ENCODE data around the gene FBXO5. TPM values are rescaled to one million over a fixed set of nuclear protein-coding genes. Genes with fewer than 3 reads are reported as not detected.
"Not testable (repeated sequence)": the region's sequence is repeated elsewhere in the genome, so short reads cannot be mapped to it uniquely, and the experiment has no call there.

Gene FBXO5
- total RNA-seq, 1 experiment from 2014 or later: 67.9 TPM

GRCh38 chr6:153002613-153003365 is 19.9 kb upstream of the FBXO5 start, which contains the start of gene MTRF1L:
MTRF1L (minus strand) TSS chr6:153002709; CDS start chr6:153002685, 24 bp downstream.
- ChIA-PET CTCF (no interaction called here), POLR2A (ENCODE audit: low non-redundant PET) (no interaction called here)
- Histone ChIP-seq H3K4me3 (ENCODE audit: low read depth, low read length, poor library complexity, severe bottlenecking) (peak within 1 kb of the TSS; percentile 84), H3K27ac (ENCODE audit: low read depth, low read length, poor library complexity, severe bottlenecking) (peak within 1 kb of the TSS; percentile 83), H3K4me1 (ENCODE audit: insufficient read depth, low read length, poor library complexity, severe bottlenecking) (peaks cover 14% of the 10 kb centered on the region), H3K9me3 (ENCODE audit: low read depth, low read length, poor library complexity, severe bottlenecking) (no peaks in the 10 kb centered on the region), H3K27me3 (replicated peaks; ENCODE audit: insufficient read depth, low read depth, low read length, poor library complexity) (no peaks in the 10 kb centered on the region), H3K36me3 (ENCODE audit: insufficient read depth, low read length, poor library complexity, severe bottlenecking) (peaks cover 8% of the 10 kb centered on the region)
- TF ChIP-seq CTCF (conservative IDR thresholded peaks at IDR 0.05; ENCODE audit: low read depth, low read length) (no peak), EZH2 (IDR thresholded peaks at IDR 0.05; ENCODE audit: borderline replicate concordance, low read depth, low read length, poor library complexity, severe bottlenecking) (no peak)
- intact Hi-C loops (cut with micrococcal nuclease; ENCODE audit: unreplicated experiment): no loop called here
- peak; percentile 99 for DNase-seq (ENCODE audit: low spot score)
- BruUV-seq (replicated peaks): TSS peak; percentile 71

GRCh38 chr6:153001767-153002612 is 19.1 kb upstream of the FBXO5 start:
- Histone ChIP-seq H3K36me3 (ENCODE audit: insufficient read depth, low read length, poor library complexity, severe bottlenecking) (peaks cover 16% of the 10 kb centered on the region), H3K27ac (ENCODE audit: low read depth, low read length, poor library complexity, severe bottlenecking) (peak overlapping the region; percentile 83), H3K4me3 (ENCODE audit: low read depth, low read length, poor library complexity, severe bottlenecking) (peak overlapping the region; percentile 84), H3K4me1 (ENCODE audit: insufficient read depth, low read length, poor library complexity, severe bottlenecking) (peaks cover 14% of the 10 kb centered on the region), H3K27me3 (replicated peaks; ENCODE audit: insufficient read depth, low read depth, low read length, poor library complexity) (no peaks in the 10 kb centered on the region), H3K9me3 (ENCODE audit: low read depth, low read length, poor library complexity, severe bottlenecking) (no peaks in the 10 kb centered on the region)
- no TSS peak for BruUV-seq (replicated peaks)
- TF ChIP-seq CTCF (conservative IDR thresholded peaks at IDR 0.05; ENCODE audit: low read depth, low read length): no peak
- no peak for TF ChIP-seq EZH2 (IDR thresholded peaks at IDR 0.05; ENCODE audit: borderline replicate concordance, low read depth, low read length, poor library complexity, severe bottlenecking)
- no peak for DNase-seq (ENCODE audit: low spot score)
- ChIA-PET CTCF (no interaction called here), POLR2A (ENCODE audit: low non-redundant PET) (no interaction called here)
- intact Hi-C loops (cut with micrococcal nuclease; ENCODE audit: unreplicated experiment): no loop called here

GRCh38 chr6:153000790-153001189 is 17.9 kb upstream of the FBXO5 start:
- DNase-seq (ENCODE audit: low spot score); POLR2A ChIA-PET (ENCODE audit: low non-redundant PET); H3K27me3 ChIP-seq (replicated peaks; ENCODE audit: insufficient read depth, low read depth, low read length, poor library complexity); H3K9me3 ChIP-seq (ENCODE audit: low read depth, low read length, poor library complexity, severe bottlenecking); CTCF ChIA-PET; BruUV-seq (replicated peaks); intact Hi-C loops (cut with micrococcal nuclease; ENCODE audit: unreplicated experiment); H3K27ac ChIP-seq (ENCODE audit: low read depth, low read length, poor library complexity, severe bottlenecking): not testable (repeated sequence)
- Histone ChIP-seq H3K4me1 (ENCODE audit: insufficient read depth, low read length, poor library complexity, severe bottlenecking) (peaks cover 14% of the 10 kb centered on the region), H3K4me3 (ENCODE audit: low read depth, low read length, poor library complexity, severe bottlenecking) (peak overlapping the region; percentile 84), H3K36me3 (ENCODE audit: insufficient read depth, low read length, poor library complexity, severe bottlenecking) (peaks cover 23% of the 10 kb centered on the region)

Measured in A673 (cell line).